Endodermal cell (in vitro differentiated cells): ENCODE measurements around the gene CD79A. TPM values are rescaled to one million over a fixed set of nuclear protein-coding genes. Genes with fewer than 3 reads are reported as not detected.

ENCODE experiments used
- DNase-seq: peaks from one replicate; pipeline ENCODE4 v3.0.0-alpha.2; 2017
- H3K27ac ChIP-seq: 2 replicates; pipeline ENCODE4 v1.5.1; 2013; ENCODE audit warnings: mild to moderate bottlenecking, low read depth, low read length, moderate library complexity
- H3K27me3 ChIP-seq: 2 replicates; pipeline ENCODE4 v1.6.1; 2013; ENCODE audit warnings: mild to moderate bottlenecking, low read length, moderate library complexity; ENCODE audit not compliant: insufficient read depth, control insufficient read depth, poor library complexity, severe bottlenecking
- H3K36me3 ChIP-seq: 2 replicates; pipeline ENCODE4 v1.7.0; 2013; ENCODE audit warnings: mild to moderate bottlenecking, low read length, moderate library complexity; ENCODE audit not compliant: control insufficient read depth, insufficient read depth
- H3K4me1 ChIP-seq: one replicate; pipeline ENCODE4 v1.7.0; 2013; ENCODE audit warnings: low read length; ENCODE audit not compliant: control insufficient read depth, insufficient read depth
- H3K4me3 ChIP-seq: 2 replicates; pipeline ENCODE4 v1.5.1; 2013; ENCODE audit warnings: mild to moderate bottlenecking, low read length, moderate library complexity
- H3K9ac ChIP-seq: 2 replicates; pipeline ENCODE4 v1.6.1; 2013; ENCODE audit warnings: mild to moderate bottlenecking, low read length, moderate library complexity; ENCODE audit not compliant: poor library complexity, severe bottlenecking; ENCODE audit errors: extremely low read depth
- H3K9me3 ChIP-seq: 2 replicates; pipeline ENCODE4 v1.6.1; 2013; ENCODE audit warnings: mild to moderate bottlenecking, low read length, moderate library complexity; ENCODE audit not compliant: control insufficient read depth
- H3K27ac Mint-ChIP-seq: 2 replicates; pipeline ENCODE4 v1.8.0; 2020; ENCODE audit warnings: mixed read lengths
- H3K27me3 Mint-ChIP-seq: 2 replicates; pipeline ENCODE4 v1.8.0; 2021; ENCODE audit warnings: mild to moderate bottlenecking, mixed read lengths; ENCODE audit not compliant: insufficient read depth
- H3K36me3 Mint-ChIP-seq: 2 replicates; pipeline ENCODE4 v1.8.0; 2020; ENCODE audit warnings: low read depth, mixed read lengths
- H3K4me1 Mint-ChIP-seq: 2 replicates; pipeline ENCODE4 v1.8.0; 2020; ENCODE audit warnings: mixed read lengths
- H3K4me3 Mint-ChIP-seq: 2 replicates; pipeline ENCODE4 v1.8.0; 2020; ENCODE audit warnings: mild to moderate bottlenecking, moderate library complexity, mixed read lengths
- H3K9me3 Mint-ChIP-seq: 2 replicates; pipeline ENCODE4 v1.8.0; 2020; ENCODE audit warnings: mild to moderate bottlenecking, mixed read lengths
- CTCF ChIP-seq: fragments of 200-600 bp; sonication (generic); conservative IDR thresholded peaks from 2 replicates; pipeline ENCODE4 v1.5.0; 2021; ENCODE audit warnings: antibody characterized with exemption, mild to moderate bottlenecking
- WGBS, 2 experiments: methylation state at CpG; one replicate each; pipeline versions ENCODE4 v1.1.5 to v1.1.7; 2013; ENCODE audit warnings: missing lambda C conversion rate in 2 of 2, mixed read lengths in 1 of 2; ENCODE audit not compliant: insufficient coverage in 1 of 2, insufficient read length in 1 of 2; 5-methylcytosine and 5-hydroxymethylcytosine counted together
- total RNA-seq, 2 donors: library from RNA; stranded (reverse); fragmentation: NEBNext Ultra II Directional in 1 of 2; extraction: Animal tissue kit (Norgen Biotek cat#: 25700) in 1 of 2; gene quantifications; 2 replicates in 1 of 2; 3 replicates in 1 of 2; pipeline ENCODE4 v1.2.1, GENCODE V29; 2021

The CD79A gene
- total RNA-seq, 2 donors from 2014 or later = not detected

- no peak overlapping the region for H3K27ac ChIP-seq
- H3K27me3 Mint-ChIP-seq = peaks cover 38% of the 10 kb centered on the region
- H3K4me1 Mint-ChIP-seq = peaks cover 12% of the 10 kb centered on the region
- peaks cover 16% of the 10 kb centered on the region for H3K27me3 ChIP-seq
- DNase-seq = no peak
- WGBS, 2 experiments = 88% methylated on average over 2 of the region's 2 CpGs; no CpG with 5 or more reads in 1 of the 2 experiments
- H3K9ac ChIP-seq = no peak overlapping the region
- H3K27ac Mint-ChIP-seq = no peak overlapping the region
- no peak overlapping the region for H3K4me3 ChIP-seq
- peaks cover 2% of the 10 kb centered on the region for H3K4me1 ChIP-seq
- no peaks in the 10 kb centered on the region for H3K36me3 Mint-ChIP-seq
- H3K4me3 Mint-ChIP-seq = no peak overlapping the region
- TF ChIP-seq CTCF = no peak
- H3K9me3 Mint-ChIP-seq = peaks cover 3% of the 10 kb centered on the region
- no peaks in the 10 kb centered on the region for H3K9me3 ChIP-seq
- H3K36me3 ChIP-seq = no peaks in the 10 kb centered on the region
These were observed 28.0 kb upstream of the CD79A start for GRCh38 chr19:41849067-41849466.

GRCh38 chr19:41850381-41850780 lies 26.7 kb upstream of the CD79A start:
- Histone ChIP-seq H3K27ac (no peak overlapping the region), H3K9ac (no peak overlapping the region), H3K27me3 (peaks cover 25% of the 10 kb centered on the region), H3K4me3 (no peak overlapping the region), H3K36me3 (no peaks in the 10 kb centered on the region), H3K4me1 (peaks cover 2% of the 10 kb centered on the region), H3K9me3 (no peaks in the 10 kb centered on the region)
- H3K36me3 Mint-ChIP-seq = no peaks in the 10 kb centered on the region
- peaks cover 12% of the 10 kb centered on the region for H3K4me1 Mint-ChIP-seq
- no peak overlapping the region for H3K27ac Mint-ChIP-seq
- no peak for DNase-seq
- TF ChIP-seq CTCF = no peak
- no peak overlapping the region for H3K4me3 Mint-ChIP-seq
- H3K9me3 Mint-ChIP-seq = no peaks in the 10 kb centered on the region
- 86 to 100% methylated on average over 2 to 5 of the region's 5 CpGs for WGBS, 2 experiments
- peaks cover 44% of the 10 kb centered on the region for H3K27me3 Mint-ChIP-seq

DNA sequence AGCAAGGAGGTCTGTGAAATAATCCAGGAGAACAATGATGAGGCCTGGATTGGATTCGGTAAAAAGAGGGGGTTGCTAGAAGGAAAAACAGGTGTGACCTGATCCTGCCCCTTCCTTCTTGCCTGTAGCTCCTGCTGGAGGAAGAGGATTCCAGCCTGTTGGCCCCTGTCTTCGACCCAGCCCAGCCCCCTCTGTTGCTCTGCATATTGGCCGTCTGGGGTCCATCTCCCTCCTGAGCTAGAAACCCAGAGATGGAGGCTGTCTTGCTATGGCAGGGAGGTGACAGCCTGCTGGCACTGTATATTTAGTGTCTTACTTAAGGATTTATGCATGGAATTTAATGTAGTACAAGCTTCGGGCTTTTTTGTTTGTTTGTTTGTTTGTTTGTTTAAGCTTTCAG lies 25.6 kb upstream of the CD79A start:
- peaks cover 12% of the 10 kb centered on the region for H3K4me1 Mint-ChIP-seq

More for the DNA sequence above, 25.6 kb upstream of the CD79A start:
- Mint-ChIP-seq H3K27ac (no peak overlapping the region), H3K36me3 (no peaks in the 10 kb centered on the region), H3K4me3 (no peak overlapping the region), H3K27me3 (peaks cover 46% of the 10 kb centered on the region), H3K9me3 (no peaks in the 10 kb centered on the region)
- TF ChIP-seq CTCF = no peak
- no peaks in the 10 kb centered on the region for H3K36me3 ChIP-seq
- no peak overlapping the region for H3K27ac ChIP-seq
- WGBS, 2 experiments = 61 to 77% methylated on average over 4 of the region's 4 CpGs
- DNase-seq = no peak
- no peak overlapping the region for H3K4me3 ChIP-seq
- peaks cover 25% of the 10 kb centered on the region for H3K27me3 ChIP-seq
- H3K9ac ChIP-seq = no peak overlapping the region
- H3K4me1 ChIP-seq = peaks cover 2% of the 10 kb centered on the region
- no peaks in the 10 kb centered on the region for H3K9me3 ChIP-seq
